Esophagus (tissue), 2 donors: ENCODE data around the gene MRGPRD. TPM values are rescaled to one million over a fixed set of nuclear protein-coding genes. Genes with fewer than 3 reads are reported as not detected.

Experiments
- H3K27ac ChIP-seq, 2 donors: one replicate each; pipeline ENCODE4 v1.5.1; 2013; ENCODE audit warnings: low read depth in 2 of 2, mild to moderate bottlenecking in 2 of 2, inconsistent platforms in 1 of 2, low read length in 1 of 2, moderate library complexity in 1 of 2
- H3K27me3 ChIP-seq, 2 donors: one replicate each; pipeline ENCODE4 v1.6.1; 2013; ENCODE audit warnings: low read length in 2 of 2, control low read depth in 1 of 2, mild to moderate bottlenecking in 1 of 2; ENCODE audit not compliant: insufficient read depth in 2 of 2, control insufficient read depth in 1 of 2
- H3K36me3 ChIP-seq, 2 donors: one replicate each; pipeline ENCODE4 v1.6.1; 2013; ENCODE audit warnings: low read length in 1 of 2; ENCODE audit not compliant: control insufficient read depth in 2 of 2, insufficient read depth in 2 of 2
- H3K4me1 ChIP-seq, 2 donors: one replicate each; pipeline ENCODE4 v1.6.1; 2013; ENCODE audit warnings: low read length in 1 of 2; ENCODE audit not compliant: control insufficient read depth in 2 of 2, insufficient read depth in 2 of 2
- H3K4me3 ChIP-seq, 2 donors: one replicate each; pipeline ENCODE4 v1.5.1; 2013; ENCODE audit warnings: low read length in 2 of 2, mild to moderate bottlenecking in 2 of 2, low read depth in 1 of 2, moderate library complexity in 1 of 2
- H3K9me3 ChIP-seq, 2 donors: one replicate each; pipeline ENCODE4 v1.6.1; 2013; ENCODE audit warnings: mild to moderate bottlenecking in 2 of 2, low read depth in 1 of 2, low read length in 1 of 2, moderate library complexity in 1 of 2; ENCODE audit not compliant: control insufficient read depth in 2 of 2, insufficient read depth in 1 of 2
- WGBS, 2 donors: extraction: QIAGEN DNeasy Blood & Tissue Kit; methylation state at CpG; one replicate each; pipeline ENCODE4 v1.1.7; 2013; 5-methylcytosine and 5-hydroxymethylcytosine counted together
- polyA plus RNA-seq, 2 donors: library from polyadenylated mRNA; stranded (reverse); fragments of 200-250 nt; gene quantifications; one replicate each; pipeline ENCODE4 v1.2.3, GENCODE V29; 2013
- donor health status: healthy with polysubstance abuse.
- donor health status: Bipolar disorder and iron deficiency.

Gene MRGPRD
- polyA plus RNA-seq, 2 donors = not detected

DNA sequence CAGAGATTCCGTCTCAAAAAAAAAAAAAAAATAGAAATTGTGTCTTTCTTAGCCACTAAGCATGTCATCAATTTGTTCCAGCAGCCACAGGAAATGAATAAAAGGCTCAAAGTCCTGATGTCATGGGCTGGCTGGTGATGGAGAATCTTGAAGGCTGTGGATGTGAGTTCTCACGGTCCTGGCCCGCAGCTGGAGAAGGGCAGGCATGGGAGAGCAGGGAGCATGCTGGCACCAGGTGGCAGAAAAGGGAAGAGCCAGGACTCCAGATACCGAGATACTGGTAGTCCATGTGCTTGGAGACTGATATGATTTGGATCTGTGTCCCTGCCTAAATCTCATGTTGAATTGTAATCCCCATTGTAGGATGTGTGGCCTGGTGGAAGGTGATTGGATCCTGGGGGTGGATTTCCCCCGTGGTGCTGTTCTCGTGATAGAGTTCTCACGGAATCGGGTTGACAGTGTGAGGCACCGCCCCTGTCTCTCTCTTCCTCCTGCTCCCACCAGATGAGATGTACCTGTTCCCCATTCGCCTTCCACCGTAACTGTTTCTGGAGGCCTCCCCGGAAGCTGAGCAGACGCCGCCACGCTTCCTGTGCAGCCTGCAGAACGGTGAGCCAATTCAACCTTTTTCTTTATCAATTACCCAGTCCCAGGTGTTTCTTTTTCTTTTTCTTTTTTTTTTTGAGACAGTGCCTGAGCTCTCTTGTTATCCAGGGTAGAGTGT lies 18.1 kb downstream of the MRGPRD start:
- no peak overlapping the region for H3K27ac ChIP-seq
- 75 to 83% methylated on average over 16 of the region's 16 CpGs for WGBS, 2 donors
- no peaks in the 10 kb centered on the region for H3K27me3 ChIP-seq
- no peaks in the 10 kb centered on the region for H3K36me3 ChIP-seq
- H3K4me1 ChIP-seq = peaks cover 0 to 2% of the 10 kb centered on the region in 2 donors
- no peak overlapping the region for H3K4me3 ChIP-seq
- H3K9me3 ChIP-seq = no peaks in the 10 kb centered on the region

- no peaks in the 10 kb centered on the region for H3K9me3 ChIP-seq
- no peak overlapping the region for H3K27ac ChIP-seq
- H3K27me3 ChIP-seq = no peaks in the 10 kb centered on the region
- no peak overlapping the region for H3K4me3 ChIP-seq
- no peaks in the 10 kb centered on the region for H3K36me3 ChIP-seq
- H3K4me1 ChIP-seq = peaks cover 2 to 5% of the 10 kb centered on the region in 2 donors
- WGBS, 2 donors = 72% methylated on average over 8 of the region's 8 CpGs
These were observed 19.5 kb downstream of the MRGPRD start for GRCh38 chr11:68961245-68961644.

DNA sequence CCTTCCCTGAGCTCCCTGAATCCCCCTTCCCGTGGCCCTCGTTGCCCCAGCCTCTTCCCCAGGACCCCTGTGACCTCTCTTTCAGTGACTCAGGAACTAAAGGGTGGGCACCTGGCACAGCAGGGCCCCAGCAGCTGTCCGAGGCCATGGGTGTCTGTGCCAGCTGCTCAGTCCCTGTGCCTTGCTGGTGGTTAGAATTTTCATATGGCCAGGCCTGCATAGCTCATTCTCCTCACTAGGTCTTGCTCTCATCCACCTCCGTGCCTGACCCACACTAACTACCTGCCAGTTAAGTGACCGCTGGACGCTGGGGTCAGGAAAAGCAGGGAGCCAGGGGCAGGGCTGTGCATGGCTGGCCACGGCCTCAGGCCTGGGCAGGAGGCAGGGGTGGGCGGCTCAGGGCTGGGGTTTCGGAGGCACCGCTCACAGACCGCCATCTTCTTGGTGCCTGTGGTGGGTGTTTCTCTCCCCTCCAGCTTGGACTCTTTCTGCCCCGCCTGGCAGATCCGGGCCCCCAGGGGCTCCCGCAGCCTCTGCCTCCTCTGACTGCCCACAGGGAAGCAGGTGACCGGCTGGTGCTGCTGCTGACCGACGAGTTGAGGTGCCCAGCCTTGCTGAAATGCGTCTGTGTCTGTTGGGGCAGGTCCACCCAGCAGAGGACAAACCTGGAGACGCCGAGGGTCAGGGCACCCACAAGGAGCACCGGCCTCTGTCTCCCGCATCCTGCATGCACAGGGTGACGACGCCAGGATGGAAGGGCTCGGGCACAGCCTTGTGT lies 20.3 kb downstream of the MRGPRD start:
- Histone ChIP-seq H3K4me1 (peaks cover 2 to 5% of the 10 kb centered on the region in 2 donors), H3K36me3 (no peaks in the 10 kb centered on the region), H3K27ac (no peak overlapping the region), H3K4me3 (no peak overlapping the region), H3K27me3 (no peaks in the 10 kb centered on the region), H3K9me3 (no peaks in the 10 kb centered on the region)
- WGBS, 2 donors = 83 to 86% methylated on average over 25 of the region's 25 CpGs

- H3K36me3 ChIP-seq = no peaks in the 10 kb centered on the region
- 90 to 93% methylated on average over 28 to 31 of the region's 31 CpGs for WGBS, 2 donors
- H3K4me1 ChIP-seq = peaks cover 2 to 5% of the 10 kb centered on the region in 2 donors
- H3K27me3 ChIP-seq = no peaks in the 10 kb centered on the region
- H3K9me3 ChIP-seq = no peaks in the 10 kb centered on the region
- no peak overlapping the region for H3K4me3 ChIP-seq
- H3K27ac ChIP-seq = no peak overlapping the region
These were observed 21.1 kb downstream of the MRGPRD start for GRCh38 chr11:68959465-68960293.

DNA sequence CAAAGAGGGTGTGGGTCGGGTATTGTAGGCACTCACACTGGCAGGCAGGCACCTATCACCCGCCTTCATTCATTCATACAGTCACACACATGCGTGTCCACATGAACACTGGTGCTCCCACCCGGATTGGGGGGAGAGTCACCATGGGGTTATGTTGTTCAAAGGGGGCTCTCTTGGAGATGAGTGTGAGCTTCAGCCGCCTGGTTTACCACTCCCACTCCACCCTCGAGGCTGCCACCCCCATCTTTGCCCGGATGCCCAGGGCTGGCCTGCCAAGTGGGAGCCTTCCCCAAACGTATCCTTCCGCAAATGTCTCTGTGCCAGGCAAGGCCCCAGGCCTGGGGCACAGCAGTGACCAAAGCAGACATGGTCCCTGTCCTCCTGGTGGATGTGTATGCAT lies 22.6 kb downstream of the MRGPRD start:
- H3K9me3 ChIP-seq = no peaks in the 10 kb centered on the region
- peaks cover 2 to 5% of the 10 kb centered on the region in 2 donors for H3K4me1 ChIP-seq
- no peak overlapping the region for H3K4me3 ChIP-seq
- no peak overlapping the region for H3K27ac ChIP-seq
- H3K27me3 ChIP-seq = no peaks in the 10 kb centered on the region
- no peaks in the 10 kb centered on the region for H3K36me3 ChIP-seq
- WGBS, 2 donors = 90% methylated on average over 9 of the region's 9 CpGs

DNA sequence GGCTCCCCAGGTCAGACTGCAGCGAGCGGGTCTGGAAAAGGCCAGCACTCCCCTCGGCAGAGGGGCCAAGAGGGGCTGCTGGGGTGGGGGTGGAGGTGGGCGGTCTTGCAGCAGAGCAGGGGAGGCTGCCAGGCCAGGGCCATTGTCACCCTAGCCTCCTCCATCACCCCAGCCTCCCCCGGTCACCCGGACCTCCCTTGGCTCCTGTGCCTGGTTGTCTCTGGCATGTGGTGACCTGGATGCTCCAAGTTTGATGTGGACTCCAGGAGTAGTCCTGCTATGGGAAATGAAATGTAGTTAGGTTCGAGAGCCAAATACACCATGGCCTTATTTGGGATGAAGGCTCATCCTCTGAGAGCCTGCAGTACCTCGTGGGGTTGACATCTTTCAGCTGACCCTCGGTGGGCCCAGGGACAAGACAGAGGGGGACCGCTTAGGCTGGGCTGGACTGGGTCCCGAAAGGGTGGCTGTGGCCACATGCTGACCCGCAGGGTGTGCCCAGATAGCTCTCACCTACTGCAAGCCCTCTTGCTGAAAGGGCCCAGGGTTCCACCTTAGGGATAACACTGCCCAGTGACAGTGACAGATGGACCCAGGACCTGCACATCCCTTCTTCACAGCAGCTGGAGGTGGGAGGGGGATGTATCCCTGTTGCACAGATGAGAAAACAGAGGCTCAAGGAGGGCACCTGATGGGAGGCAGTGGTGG lies 24.1 kb downstream of the MRGPRD start:
- Histone ChIP-seq H3K27me3 (no peaks in the 10 kb centered on the region), H3K27ac (no peak overlapping the region), H3K4me1 (peaks cover 2 to 5% of the 10 kb centered on the region in 2 donors), H3K36me3 (no peaks in the 10 kb centered on the region), H3K4me3 (no peak overlapping the region), H3K9me3 (no peaks in the 10 kb centered on the region)
- WGBS, 2 donors = 70 to 77% methylated on average over 12 of the region's 12 CpGs

GRCh38 chr11:68956142-68956541 lies 24.6 kb downstream of the MRGPRD start:
- no peaks in the 10 kb centered on the region for H3K9me3 ChIP-seq
- H3K4me3 ChIP-seq = no peak overlapping the region
- no peak overlapping the region for H3K27ac ChIP-seq
- no peaks in the 10 kb centered on the region for H3K36me3 ChIP-seq
- H3K4me1 ChIP-seq = peaks cover 2 to 5% of the 10 kb centered on the region in 2 donors
- WGBS, 2 donors = 10 to 14% methylated on average over 11 to 12 of the region's 12 CpGs
- no peaks in the 10 kb centered on the region for H3K27me3 ChIP-seq

GRCh38 chr11:68955607-68955958 lies 25.2 kb downstream of the MRGPRD start:
- H3K36me3 ChIP-seq = no peaks in the 10 kb centered on the region
- peaks cover 2 to 5% of the 10 kb centered on the region in 2 donors for H3K4me1 ChIP-seq
- H3K27ac ChIP-seq = no peak overlapping the region
- WGBS, 2 donors = 28 to 35% methylated on average over 5 of the region's 5 CpGs
- H3K27me3 ChIP-seq = no peaks in the 10 kb centered on the region
- H3K9me3 ChIP-seq = no peaks in the 10 kb centered on the region
- no peak overlapping the region for H3K4me3 ChIP-seq
